ENCODE measurements around the gene PKP2.
"Not testable (repeated sequence)": the region's sequence is repeated elsewhere in the genome, so short reads cannot be mapped to it uniquely, and the experiment has no call there.

Gene PKP2

GRCh38 chr12:32897281-32897610 is 669 bp upstream of the PKP2 start:
- no peak for DNase-seq (ENCODE audit: extremely low read depth, low read depth)
- TF ChIP-seq CTCF (IDR thresholded peaks at IDR 0.05; ENCODE audit: low read depth, low read length, missing control alignments), result no peak
- no peak overlapping the region for H3K4me3 ChIP-seq (replicated peaks; ENCODE audit: low read depth, low read length)

- TF ChIP-seq CTCF (IDR thresholded peaks at IDR 0.05; ENCODE audit: low read depth, low read length, missing control alignments), result no peak
- DNase-seq (ENCODE audit: extremely low read depth, low read depth), result no peak
- H3K4me3 ChIP-seq (replicated peaks; ENCODE audit: low read depth, low read length), result 0 out of 2 replicates have a peak overlapping the region, but pooled peaks have one; percentile 10
These were observed 717 bp downstream of the PKP2 start for GRCh38 chr12:32895688-32896431.

- TF ChIP-seq CTCF (IDR thresholded peaks at IDR 0.05; ENCODE audit: low read depth, low read length, missing control alignments), result no peak
- H3K4me3 ChIP-seq (replicated peaks; ENCODE audit: low read depth, low read length), result no peak overlapping the region
- no peak for DNase-seq (ENCODE audit: extremely low read depth, low read depth)
These were observed 2.0 kb downstream of the PKP2 start for GRCh38 chr12:32894566-32894965.

DNA sequence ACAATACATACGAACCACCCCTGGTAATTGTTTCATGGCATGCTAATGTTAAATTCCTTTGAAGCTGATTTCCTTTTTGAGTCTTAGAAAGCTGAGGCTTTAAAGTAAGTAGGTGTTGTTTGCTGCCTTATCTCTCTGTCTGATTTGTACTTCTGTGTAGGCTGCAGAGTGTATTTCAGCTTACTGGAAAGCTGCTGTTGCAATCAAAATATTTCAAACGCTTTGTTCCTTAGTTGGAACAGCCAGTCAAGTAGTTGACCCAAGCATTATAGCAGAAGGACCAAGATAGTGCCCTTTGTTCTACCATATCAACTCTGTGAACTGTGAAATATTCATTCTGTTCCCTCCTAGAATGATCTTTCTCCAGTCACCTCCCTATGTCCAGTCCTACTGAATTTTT is 3.1 kb downstream of the PKP2 start:
- DNase-seq (ENCODE audit: extremely low read depth, low read depth), result no peak
- no peak for TF ChIP-seq CTCF (IDR thresholded peaks at IDR 0.05; ENCODE audit: low read depth, low read length, missing control alignments)
- no peak overlapping the region for H3K4me3 ChIP-seq (replicated peaks; ENCODE audit: low read depth, low read length)

GRCh38 chr12:32893043-32893442 is 3.5 kb downstream of the PKP2 start:
- H3K4me3 ChIP-seq (replicated peaks; ENCODE audit: low read depth, low read length), result no peak overlapping the region
- TF ChIP-seq CTCF (IDR thresholded peaks at IDR 0.05; ENCODE audit: low read depth, low read length, missing control alignments), result no peak
- DNase-seq (ENCODE audit: extremely low read depth, low read depth), result no peak

GRCh38 chr12:32892369-32892768 is 4.2 kb downstream of the PKP2 start:
- H3K4me3 ChIP-seq (replicated peaks; ENCODE audit: low read depth, low read length); DNase-seq (ENCODE audit: extremely low read depth, low read depth): not testable (repeated sequence)

GRCh38 chr12:32891956-32892355 is 4.6 kb downstream of the PKP2 start:
- DNase-seq (ENCODE audit: extremely low read depth, low read depth), result no peak
- no peak for TF ChIP-seq CTCF (IDR thresholded peaks at IDR 0.05; ENCODE audit: low read depth, low read length, missing control alignments)
- no peak overlapping the region for H3K4me3 ChIP-seq (replicated peaks; ENCODE audit: low read depth, low read length)
